ENCODE data around the gene CD3D.

The CD3D gene

GRCh38 chr11:118291477-118292135 lies 50.9 kb downstream of the CD3D start:
- Histone ChIP-seq H3K9me2 (replicated peaks; ENCODE audit: insufficient read depth, low read length) (no peaks in the 10 kb centered on the region), H3K27me3 (ENCODE audit: low read length) (no peaks in the 10 kb centered on the region), H4K20me1 (ENCODE audit: low read depth, low read length) (no peaks in the 10 kb centered on the region), H3K27ac (ENCODE audit: low read depth, low read length) (no peak overlapping the region), H3K4me2 (ENCODE audit: low read depth, low read length, poor library complexity, severe bottlenecking) (no peak overlapping the region), H3K9ac (ENCODE audit: low read length) (no peak overlapping the region), H3K79me2 (ENCODE audit: insufficient read depth, low read length) (no peaks in the 10 kb centered on the region), H2AFZ (ENCODE audit: low read depth, low read length, severe bottlenecking) (no peak overlapping the region), H3F3A (ENCODE audit: insufficient read depth) (no peaks in the 10 kb centered on the region), H3K4me3 (ENCODE audit: insufficient read depth, low read length, poor library complexity, severe bottlenecking) (no peak overlapping the region), H3K9me3 (ENCODE audit: insufficient read depth, low read length) (no peaks in the 10 kb centered on the region), H3K36me3 (ENCODE audit: low read length) (no peaks in the 10 kb centered on the region)
- TF ChIP-seq EZH2phosphoT487 (conservative IDR thresholded peaks at IDR 0.05; ENCODE audit: low read length) (no peak), CTCF (IDR thresholded peaks at IDR 0.05; ENCODE audit: insufficient read depth, low read length, poor library complexity, severe bottlenecking) (no peak)

- Histone ChIP-seq H3K4me2 (ENCODE audit: low read depth, low read length, poor library complexity, severe bottlenecking) (no peak overlapping the region), H4K20me1 (ENCODE audit: low read depth, low read length) (no peaks in the 10 kb centered on the region), H2AFZ (ENCODE audit: low read depth, low read length, severe bottlenecking) (no peak overlapping the region), H3K9me3 (ENCODE audit: insufficient read depth, low read length) (no peaks in the 10 kb centered on the region), H3F3A (ENCODE audit: insufficient read depth) (no peaks in the 10 kb centered on the region), H3K79me2 (ENCODE audit: insufficient read depth, low read length) (no peaks in the 10 kb centered on the region), H3K9ac (ENCODE audit: low read length) (no peak overlapping the region), H3K27ac (ENCODE audit: low read depth, low read length) (no peak overlapping the region), H3K4me3 (ENCODE audit: insufficient read depth, low read length, poor library complexity, severe bottlenecking) (no peak overlapping the region), H3K27me3 (ENCODE audit: low read length) (no peaks in the 10 kb centered on the region), H3K36me3 (ENCODE audit: low read length) (no peaks in the 10 kb centered on the region), H3K9me2 (replicated peaks; ENCODE audit: insufficient read depth, low read length) (no peaks in the 10 kb centered on the region)
- TF ChIP-seq EZH2phosphoT487 (conservative IDR thresholded peaks at IDR 0.05; ENCODE audit: low read length) (no peak), CTCF (IDR thresholded peaks at IDR 0.05; ENCODE audit: insufficient read depth, low read length, poor library complexity, severe bottlenecking) (no peak)
These were observed 51.6 kb downstream of the CD3D start for GRCh38 chr11:118290923-118291322.

- Histone ChIP-seq H3K27ac (ENCODE audit: low read depth, low read length) (no peak overlapping the region), H3K9me3 (ENCODE audit: insufficient read depth, low read length) (no peaks in the 10 kb centered on the region), H3F3A (ENCODE audit: insufficient read depth) (no peaks in the 10 kb centered on the region), H3K36me3 (ENCODE audit: low read length) (no peaks in the 10 kb centered on the region), H3K4me3 (ENCODE audit: insufficient read depth, low read length, poor library complexity, severe bottlenecking) (no peak overlapping the region), H3K79me2 (ENCODE audit: insufficient read depth, low read length) (no peaks in the 10 kb centered on the region), H3K4me2 (ENCODE audit: low read depth, low read length, poor library complexity, severe bottlenecking) (no peak overlapping the region), H3K27me3 (ENCODE audit: low read length) (no peaks in the 10 kb centered on the region), H4K20me1 (ENCODE audit: low read depth, low read length) (no peaks in the 10 kb centered on the region), H3K9ac (ENCODE audit: low read length) (no peak overlapping the region), H3K9me2 (replicated peaks; ENCODE audit: insufficient read depth, low read length) (no peaks in the 10 kb centered on the region), H2AFZ (ENCODE audit: low read depth, low read length, severe bottlenecking) (no peak overlapping the region)
- no peak for TF ChIP-seq CTCF (IDR thresholded peaks at IDR 0.05; ENCODE audit: insufficient read depth, low read length, poor library complexity, severe bottlenecking)
- TF ChIP-seq EZH2phosphoT487 (conservative IDR thresholded peaks at IDR 0.05; ENCODE audit: low read length) = no peak
These were observed 53.1 kb downstream of the CD3D start for GRCh38 chr11:118289401-118289800.
